GM12872 (cell line): ENCODE data around the gene JMJD6.

Source experiments
- TF ChIP-seq, protein P1 (sequence below): IDR thresholded peaks from 3 replicates; pipeline ENCODE4 v1.5.1; 2011; ENCODE audit warnings: low read depth, mild to moderate bottlenecking, low read length, moderate library complexity; ENCODE audit not compliant: insufficient read depth

JMJD6 gene

DNA sequence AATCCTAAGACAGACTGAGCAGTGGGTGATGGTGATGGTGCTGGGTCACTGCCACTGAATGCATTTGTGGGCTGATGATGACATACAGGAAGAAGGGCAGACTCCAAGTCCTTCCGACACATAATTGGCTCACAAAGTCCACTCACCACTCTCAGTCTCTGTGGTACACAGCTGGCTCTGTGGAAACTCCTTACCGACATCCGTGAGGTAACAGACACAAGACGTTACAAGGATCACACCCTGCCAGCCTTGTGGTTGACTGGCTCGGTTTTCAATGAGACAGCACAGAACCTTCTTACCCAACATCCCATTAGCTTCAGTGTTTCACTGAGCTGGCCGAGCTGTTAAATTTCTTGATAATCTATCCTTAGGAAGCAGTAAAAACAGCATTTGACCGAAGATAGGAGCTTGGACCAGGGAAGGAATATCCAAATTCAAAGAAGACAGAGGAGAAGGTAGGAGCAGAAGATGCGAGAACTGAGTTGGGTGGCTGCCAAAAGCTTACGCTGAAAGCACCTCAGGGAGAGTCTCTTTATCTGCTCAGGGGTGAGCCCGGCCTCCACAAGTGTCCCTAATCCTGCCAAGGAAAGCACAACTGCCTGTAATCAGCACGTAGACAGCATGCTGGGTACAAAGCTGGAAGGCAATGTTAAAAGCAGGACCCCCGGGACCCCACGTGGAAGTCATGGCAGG lies 10.1 kb downstream of the JMJD6 start:
- TF ChIP-seq, protein P1, sequence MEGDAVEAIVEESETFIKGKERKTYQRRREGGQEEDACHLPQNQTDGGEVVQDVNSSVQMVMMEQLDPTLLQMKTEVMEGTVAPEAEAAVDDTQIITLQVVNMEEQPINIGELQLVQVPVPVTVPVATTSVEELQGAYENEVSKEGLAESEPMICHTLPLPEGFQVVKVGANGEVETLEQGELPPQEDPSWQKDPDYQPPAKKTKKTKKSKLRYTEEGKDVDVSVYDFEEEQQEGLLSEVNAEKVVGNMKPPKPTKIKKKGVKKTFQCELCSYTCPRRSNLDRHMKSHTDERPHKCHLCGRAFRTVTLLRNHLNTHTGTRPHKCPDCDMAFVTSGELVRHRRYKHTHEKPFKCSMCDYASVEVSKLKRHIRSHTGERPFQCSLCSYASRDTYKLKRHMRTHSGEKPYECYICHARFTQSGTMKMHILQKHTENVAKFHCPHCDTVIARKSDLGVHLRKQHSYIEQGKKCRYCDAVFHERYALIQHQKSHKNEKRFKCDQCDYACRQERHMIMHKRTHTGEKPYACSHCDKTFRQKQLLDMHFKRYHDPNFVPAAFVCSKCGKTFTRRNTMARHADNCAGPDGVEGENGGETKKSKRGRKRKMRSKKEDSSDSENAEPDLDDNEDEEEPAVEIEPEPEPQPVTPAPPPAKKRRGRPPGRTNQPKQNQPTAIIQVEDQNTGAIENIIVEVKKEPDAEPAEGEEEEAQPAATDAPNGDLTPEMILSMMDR = no peak

DNA sequence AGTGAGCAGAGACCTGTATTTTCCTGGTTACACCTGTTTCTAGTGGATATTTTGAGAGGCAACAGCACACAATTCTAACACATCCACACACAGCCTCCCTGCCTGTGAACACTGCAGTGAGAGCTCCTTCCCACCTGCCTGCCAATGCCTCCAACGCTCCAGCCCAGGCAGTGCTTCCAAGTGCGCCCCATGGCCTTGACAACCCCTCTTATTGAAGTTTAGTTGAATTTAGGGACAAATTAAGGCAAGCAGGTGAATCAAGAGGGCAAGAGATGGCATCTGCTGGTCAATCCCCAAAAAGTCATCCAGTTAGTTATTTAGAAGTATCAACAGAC lies 10.9 kb downstream of the JMJD6 start:
- TF ChIP-seq, protein P1 = no peak

DNA sequence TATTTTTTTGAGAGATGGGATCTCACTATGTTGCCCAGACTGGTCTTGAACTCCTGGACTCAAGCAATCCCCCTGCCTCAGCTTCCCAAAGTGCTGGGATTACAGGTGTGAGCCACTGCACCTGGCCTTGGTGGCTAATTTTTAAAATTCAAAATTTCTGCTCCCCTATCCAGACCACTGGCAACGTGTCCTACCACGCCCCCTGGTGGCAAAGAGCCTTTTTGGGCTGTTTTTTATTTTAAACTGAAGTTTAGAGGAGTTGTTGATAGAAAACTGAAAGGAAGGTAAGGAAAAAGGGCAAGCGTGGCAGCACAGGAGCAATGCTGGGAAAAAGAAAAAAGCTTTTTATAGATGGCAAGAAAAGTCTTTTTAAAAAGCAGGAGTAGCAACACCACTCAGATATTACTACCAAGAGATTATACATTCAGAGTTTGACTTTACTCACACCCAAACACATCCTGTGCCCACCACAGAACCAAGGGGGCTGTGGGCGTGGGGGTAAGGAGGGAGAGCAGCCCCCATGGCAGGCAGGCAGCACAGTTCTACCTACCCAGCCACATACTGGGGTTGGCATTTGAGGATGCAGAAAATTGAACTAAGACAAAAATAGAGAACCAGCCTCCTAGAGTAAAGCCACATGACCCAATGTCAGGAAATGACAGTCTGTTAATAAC lies 11.4 kb downstream of the JMJD6 start:
- TF ChIP-seq, protein P1 = peak; percentile 64; the same call in 2 of the 3 replicates

DNA sequence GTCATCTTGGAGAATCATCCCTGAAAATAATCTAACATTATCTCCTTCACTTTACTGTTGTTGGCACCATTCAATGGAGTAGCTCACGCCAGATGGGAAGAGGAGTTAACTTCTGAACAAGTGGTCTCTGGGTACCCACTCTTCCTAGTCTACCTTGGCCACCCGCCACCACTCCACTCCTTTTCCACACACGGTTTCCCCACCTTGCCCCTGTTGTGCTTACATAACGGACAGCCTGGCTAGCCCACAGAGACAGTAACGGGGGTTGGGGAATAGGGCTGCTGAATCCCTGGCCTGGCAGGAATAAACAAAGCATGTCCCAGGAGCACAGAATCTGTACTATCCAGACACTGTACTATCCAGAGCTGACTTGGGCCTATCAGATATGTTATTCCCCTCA lies 12.1 kb downstream of the JMJD6 start:
- TF ChIP-seq, protein P1 = no peak

DNA sequence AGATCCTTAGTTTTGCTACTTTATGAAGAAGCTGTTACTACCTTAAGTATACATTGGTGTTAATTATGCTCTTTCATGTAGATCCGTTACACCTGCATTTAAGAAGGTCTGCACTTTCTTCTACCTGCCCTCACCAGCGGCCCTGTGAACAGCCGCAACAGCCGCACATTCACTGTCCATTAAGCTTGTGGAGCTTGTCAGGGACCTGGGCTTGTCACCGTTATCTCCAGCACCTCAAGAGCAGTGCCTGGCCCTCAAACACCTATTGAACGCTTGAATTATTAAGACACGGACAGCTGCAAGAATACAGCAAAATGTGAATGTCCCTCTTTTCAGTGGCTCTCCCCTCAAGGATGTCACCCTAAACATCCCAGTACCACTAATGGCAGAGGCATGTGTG lies 12.6 kb downstream of the JMJD6 start:
- TF ChIP-seq, protein P1 = no peak

DNA sequence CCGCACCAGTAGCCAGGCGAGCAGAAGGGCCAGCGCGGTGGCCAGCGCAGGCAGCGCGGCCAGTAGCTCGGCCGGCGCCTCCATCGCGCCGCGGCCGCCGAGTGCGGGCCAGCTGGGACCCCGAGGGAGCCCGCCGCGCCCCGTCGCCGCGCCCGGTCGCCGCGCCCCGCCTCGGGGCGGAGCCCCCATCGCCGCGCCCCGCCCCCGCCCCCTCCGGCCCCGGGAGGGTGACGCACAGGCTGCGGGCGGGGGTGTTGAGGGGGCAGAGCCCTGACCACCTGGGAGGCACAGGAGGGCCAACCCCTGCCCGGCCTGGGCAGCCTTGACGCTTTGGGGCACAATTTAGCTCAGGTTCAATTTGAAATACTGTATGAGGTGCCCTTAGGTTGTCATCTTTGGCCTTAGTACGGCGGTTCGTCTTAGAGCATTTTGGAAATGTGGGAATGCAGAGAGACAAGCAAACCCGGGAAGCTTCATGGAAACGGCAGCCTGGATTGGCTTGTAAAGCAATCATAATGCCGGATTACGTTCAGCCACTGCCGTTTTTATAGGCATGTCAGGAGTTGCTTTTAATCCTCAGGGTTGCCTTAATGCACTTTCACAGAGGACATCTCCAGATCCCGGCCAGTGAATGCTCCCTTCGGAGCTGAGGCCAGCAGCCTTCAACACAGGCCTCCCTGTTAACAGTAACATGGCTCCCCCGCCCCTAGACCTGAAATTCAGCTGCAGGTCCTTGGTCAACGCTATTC lies 15.4 kb downstream of the JMJD6 start, which contains the start of gene MXRA7:
Gene MXRA7, minus strand, starts transcription at position 103 of the 749 bp plus-strand sequence. Its CDS starts 19 bp downstream, at position 84.
- TF ChIP-seq, protein P1 = no peak
